Effector CD8-positive, alpha-beta T cell (primary cell): ENCODE results near the gene ARSA.
"Not testable (repeated sequence)": the region's sequence is repeated elsewhere in the genome, so short reads cannot be mapped to it uniquely, and the experiment has no call there.

Experiments
- DNase-seq: peaks from one replicate; lab custom pipeline; 2025; lab: John Stamatoyannopoulos, UW
- total RNA-seq, 4 experiments: gene quantifications; one replicate each; lab custom pipeline; 2026; lab: John Stamatoyannopoulos, UW

Gene ARSA
- total RNA-seq = 37.0 to 65.6 (median 47.3) reads per million in 4 experiments

- peak; percentile 71 for DNase-seq
These were observed at the start of gene ARSA for GRCh38 chr22:50627642-50628542. Gene ARSA (minus strand): TSS chr22:50628152. CDS start chr22:50627779, 373 bp downstream.

GRCh38 chr22:50676661-50677492 lies 48.9 kb upstream of the ARSA start:
- no peak for DNase-seq

- no peak for DNase-seq
These were observed 48.3 kb upstream of the ARSA start for GRCh38 chr22:50676180-50676636.

- DNase-seq = no peak
These were observed 47.7 kb upstream of the ARSA start for GRCh38 chr22:50675553-50676179.

- no peak for DNase-seq
These were observed 46.9 kb upstream of the ARSA start for GRCh38 chr22:50674606-50675552.

- no peak for DNase-seq
These were observed 46.2 kb upstream of the ARSA start for GRCh38 chr22:50674130-50674500.

- peak; percentile 25 for DNase-seq
These were observed 45.5 kb upstream of the ARSA start for GRCh38 chr22:50673231-50674129.

- DNase-seq = no peak
These were observed 44.7 kb upstream of the ARSA start, which contains the start of gene SHANK3 for GRCh38 chr22:50672471-50673230. Gene SHANK3 (plus strand): TSS chr22:50672823.

- DNase-seq = no peak
These were observed 44.1 kb upstream of the ARSA start for GRCh38 chr22:50672041-50672440.

GRCh38 chr22:50671641-50672040 lies 43.7 kb upstream of the ARSA start:
- no peak for DNase-seq

GRCh38 chr22:50670914-50671538 lies 43.1 kb upstream of the ARSA start:
- no peak for DNase-seq

GRCh38 chr22:50670513-50670912 lies 42.6 kb upstream of the ARSA start:
- no peak for DNase-seq

GRCh38 chr22:50665738-50666137 lies 37.8 kb upstream of the ARSA start:
- no peak for DNase-seq

GRCh38 chr22:50665212-50665611 lies 37.3 kb upstream of the ARSA start:
- no peak for DNase-seq

- DNase-seq = no peak
These were observed 32.4 kb upstream of the ARSA start for GRCh38 chr22:50660306-50660705.

- DNase-seq = not testable (repeated sequence)
These were observed 31.8 kb upstream of the ARSA start for GRCh38 chr22:50659711-50660110.

- DNase-seq = no peak
These were observed 30.0 kb upstream of the ARSA start for GRCh38 chr22:50657925-50658324.
